ENCODE data around the gene SRMS.

The SRMS gene

DNA sequence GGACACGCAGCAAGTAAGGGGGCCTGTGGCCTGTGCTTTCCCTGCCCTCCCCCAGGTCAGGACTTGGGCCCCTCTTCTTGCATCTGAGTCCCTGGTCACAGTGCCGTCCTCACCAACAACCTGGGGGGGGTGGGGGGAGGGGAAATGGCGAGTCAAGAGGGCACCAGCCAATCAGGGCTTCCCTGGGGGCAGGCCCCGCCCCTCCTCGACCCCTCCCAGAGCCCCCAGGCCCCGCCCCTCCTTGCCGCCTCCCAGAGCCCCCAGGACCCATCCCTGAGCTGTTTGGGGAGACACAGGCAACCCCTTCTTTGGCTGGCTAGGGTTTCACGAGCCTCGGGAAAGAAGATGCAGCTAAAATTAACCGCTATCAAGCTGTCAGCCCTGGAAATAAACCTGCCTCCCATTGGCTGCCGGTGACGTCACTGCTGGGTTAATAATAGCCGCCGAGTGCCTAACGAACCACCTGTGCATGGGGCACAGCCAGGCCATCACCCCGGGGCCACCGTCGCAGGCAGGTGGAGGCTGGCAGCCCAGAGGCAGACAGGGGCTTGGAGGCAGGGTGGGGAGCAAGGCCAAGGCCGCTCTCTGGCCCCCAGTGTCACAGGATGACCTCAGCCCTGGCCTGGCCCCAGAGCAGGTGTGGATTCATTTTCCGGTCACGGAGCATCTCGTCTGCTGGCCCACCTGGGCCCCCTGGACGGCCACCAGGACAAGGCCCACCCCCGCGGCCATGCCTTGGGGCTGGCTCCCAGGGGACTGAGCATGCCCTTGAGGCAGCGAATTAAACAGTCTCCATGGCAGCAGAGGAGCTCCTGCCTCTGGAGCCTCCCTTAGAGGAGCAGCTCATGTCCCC, 45.5 kb downstream of the SRMS start:
- DNase-seq (ENCODE audit: low read depth in 2 of 2) = no peak

DNA sequence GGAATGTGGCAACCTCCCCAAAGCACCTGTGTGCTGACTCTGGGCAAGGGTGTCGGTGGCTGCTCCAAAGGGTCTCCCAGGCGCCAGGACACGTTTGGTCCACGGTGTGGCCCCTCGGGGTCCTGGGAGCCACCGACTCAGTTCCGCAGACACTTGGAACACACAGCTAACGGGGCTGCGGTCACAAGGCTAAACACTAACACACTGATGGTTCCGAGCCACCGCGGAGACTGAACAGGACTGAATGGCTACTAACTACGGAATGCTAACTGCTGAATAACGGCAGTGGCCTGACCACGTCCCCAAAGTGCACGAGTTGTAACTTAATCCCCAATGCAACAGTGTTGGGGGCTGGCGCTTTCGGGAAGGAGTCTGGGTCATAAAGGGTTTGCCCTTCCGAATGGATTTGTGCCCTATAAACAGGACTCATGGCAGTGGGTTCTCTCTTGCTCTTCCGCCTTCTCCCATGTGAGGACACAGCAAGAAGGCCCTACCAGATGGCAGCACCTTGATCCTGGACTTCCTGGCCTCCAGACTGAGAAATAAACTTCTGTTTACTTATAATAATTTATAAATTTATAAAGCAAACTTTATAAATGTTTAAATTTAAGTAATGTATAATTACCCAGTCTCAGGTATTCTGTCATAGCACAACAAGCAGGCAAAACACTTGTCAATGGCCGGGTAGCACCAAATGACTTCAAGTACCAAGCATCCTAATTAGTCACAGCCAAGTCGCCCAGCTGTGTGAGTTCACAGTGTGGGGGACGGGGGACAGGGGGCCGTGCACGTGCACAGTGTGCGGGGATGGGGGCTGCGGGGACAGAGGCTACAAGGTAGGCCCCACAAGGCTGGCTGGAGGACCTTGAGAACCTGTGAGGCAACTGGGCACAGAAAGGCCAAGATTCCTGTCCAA, 46.4 kb downstream of the SRMS start:
- DNase-seq (ENCODE audit: low read depth in 2 of 2) = no peak

DNA sequence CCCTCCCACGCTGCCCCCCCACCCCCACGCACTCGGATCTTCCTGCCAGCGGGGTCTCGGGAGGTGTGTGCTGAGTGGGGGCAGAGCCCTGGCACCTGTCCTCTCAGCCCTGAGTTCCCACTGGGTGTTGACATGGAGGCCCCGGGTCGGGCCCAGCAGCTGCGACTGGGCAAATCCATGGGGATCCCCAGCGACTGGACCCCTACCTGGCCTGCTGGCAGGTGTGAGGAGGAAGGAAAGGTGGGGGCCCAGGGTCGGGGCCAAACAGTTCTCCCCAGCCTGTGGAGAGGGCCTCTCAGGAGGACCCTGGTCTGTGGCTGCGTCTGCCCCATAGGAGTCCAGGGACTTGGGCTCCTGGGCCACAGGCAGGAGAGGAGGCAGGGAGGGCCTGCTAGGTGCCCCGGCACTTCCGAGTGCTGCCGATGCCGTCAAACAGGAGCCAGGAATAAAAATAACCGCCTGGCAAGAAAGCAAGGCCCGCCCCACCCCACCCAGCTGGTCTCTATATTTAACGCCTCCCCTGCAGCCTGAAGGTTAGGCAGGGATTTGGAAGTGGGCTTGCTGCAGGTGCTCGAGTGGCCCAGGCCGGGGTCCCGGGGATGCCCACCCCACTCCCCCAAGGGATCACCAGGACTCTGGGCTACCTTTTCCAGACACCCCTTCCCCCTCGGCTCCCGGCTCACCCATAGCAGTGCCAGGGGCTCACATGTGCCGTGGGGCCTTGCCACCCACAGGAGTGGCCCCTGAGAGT, 47.2 kb downstream of the SRMS start:
- no peak for DNase-seq (ENCODE audit: low read depth in 2 of 2)

DNA sequence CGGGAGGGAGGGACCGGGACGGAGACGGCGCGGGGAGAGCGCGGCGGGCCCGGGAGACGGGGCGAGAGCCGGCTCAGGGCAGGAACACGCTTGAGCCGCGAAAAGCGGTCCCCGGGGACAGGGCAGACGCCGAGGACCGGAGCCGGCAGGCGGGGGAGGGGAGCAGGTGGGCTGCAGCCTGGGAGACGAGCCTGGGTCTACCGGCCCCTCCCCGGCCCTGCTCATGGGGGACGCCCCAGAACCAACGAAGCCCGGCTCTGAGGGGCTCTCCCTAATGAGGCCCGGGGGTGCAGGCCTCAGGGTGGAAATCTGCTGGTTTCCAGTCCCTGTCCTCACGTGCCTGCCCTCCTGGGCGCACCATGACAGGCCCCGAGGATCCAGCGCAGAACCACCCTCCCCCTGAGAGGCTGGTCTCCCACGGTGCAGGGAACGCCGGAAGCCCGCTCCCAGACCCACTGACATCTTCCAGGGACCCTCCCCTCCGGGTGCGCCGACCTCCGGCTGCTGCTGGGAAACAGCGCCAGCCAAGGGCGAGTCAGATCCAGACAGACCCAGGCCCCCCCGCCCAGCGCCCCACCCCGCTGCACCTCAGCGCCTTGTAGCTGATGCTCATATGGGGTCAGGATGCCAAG, 48.1 kb downstream of the SRMS start:
- DNase-seq (ENCODE audit: low read depth in 2 of 2) = no peak

DNA sequence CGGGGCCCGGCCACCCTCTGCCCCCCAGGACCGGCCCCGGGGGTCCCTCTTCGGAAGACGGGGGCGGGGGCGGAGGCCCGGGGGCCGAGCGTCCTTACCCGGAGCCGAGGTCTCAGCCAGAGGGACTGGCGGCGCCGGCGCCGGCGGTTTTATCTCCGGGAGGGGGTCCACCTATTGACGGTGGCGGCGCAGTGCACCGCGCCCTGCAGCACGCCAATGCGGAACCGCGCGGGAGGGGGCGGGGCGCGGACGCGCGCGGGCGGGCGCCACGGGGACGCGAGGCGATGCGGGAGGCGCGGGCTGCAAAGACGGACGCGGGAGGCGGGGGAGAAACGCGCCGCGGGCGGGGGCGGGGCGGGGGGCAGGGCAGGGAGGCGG, 48.6 kb downstream of the SRMS start, which contains the start of gene EEF1A2:
Gene EEF1A2, minus strand, starts transcription at position 124 of the 378 bp plus-strand sequence. CDS start 1,320 bp downstream, outside the sequence.
- no peak for DNase-seq (ENCODE audit: low read depth in 2 of 2)

DNA sequence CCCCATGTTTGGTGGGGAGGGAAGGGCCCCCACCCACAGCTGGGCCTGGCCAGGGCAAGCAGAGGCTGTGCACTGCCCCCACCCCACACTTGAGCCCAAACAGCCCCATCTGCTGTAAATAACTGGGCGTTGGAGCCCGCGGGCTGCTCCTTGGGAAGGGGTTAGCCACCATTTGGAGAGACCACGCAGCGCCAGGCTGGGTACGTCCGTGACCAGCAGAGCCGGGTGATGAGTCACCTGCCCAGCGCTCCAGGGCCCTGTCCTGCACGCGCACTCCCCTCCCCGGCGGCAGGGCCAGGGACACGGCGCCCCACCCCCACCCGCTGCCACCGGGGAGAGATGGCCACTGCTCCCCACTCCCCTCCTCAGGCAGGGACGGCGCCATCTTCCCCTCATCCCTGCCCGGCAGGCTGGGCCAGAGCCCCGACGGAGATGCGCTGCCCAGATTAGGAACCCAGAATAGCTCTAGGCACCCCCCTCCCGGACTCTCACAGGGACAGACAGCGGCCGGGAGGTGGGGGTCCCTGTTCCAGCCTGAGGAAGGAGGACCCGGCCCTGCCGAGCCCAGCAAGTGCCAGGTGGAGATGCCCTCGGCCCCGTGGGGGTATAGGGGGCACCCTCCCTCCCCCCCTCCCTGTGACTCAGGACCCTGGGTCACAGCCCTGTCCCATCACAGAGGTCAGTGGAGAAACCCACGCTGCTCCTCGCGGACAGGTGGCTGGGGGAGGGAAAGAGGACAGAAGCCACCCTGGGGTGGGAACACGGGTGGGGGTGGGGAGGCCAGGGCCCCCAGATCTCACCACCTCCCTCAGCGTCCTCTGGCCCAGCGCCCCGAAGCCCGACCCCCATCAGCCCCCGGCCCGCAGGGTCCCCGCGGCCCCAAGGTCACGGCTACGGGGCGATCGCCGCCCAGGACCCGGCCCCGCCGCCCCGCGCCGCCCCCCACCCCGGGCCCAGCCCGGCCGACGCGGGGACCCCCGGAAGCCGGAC, 49.3 kb downstream of the SRMS start:
- DNase-seq (ENCODE audit: low read depth in 2 of 2) = no peak

DNA sequence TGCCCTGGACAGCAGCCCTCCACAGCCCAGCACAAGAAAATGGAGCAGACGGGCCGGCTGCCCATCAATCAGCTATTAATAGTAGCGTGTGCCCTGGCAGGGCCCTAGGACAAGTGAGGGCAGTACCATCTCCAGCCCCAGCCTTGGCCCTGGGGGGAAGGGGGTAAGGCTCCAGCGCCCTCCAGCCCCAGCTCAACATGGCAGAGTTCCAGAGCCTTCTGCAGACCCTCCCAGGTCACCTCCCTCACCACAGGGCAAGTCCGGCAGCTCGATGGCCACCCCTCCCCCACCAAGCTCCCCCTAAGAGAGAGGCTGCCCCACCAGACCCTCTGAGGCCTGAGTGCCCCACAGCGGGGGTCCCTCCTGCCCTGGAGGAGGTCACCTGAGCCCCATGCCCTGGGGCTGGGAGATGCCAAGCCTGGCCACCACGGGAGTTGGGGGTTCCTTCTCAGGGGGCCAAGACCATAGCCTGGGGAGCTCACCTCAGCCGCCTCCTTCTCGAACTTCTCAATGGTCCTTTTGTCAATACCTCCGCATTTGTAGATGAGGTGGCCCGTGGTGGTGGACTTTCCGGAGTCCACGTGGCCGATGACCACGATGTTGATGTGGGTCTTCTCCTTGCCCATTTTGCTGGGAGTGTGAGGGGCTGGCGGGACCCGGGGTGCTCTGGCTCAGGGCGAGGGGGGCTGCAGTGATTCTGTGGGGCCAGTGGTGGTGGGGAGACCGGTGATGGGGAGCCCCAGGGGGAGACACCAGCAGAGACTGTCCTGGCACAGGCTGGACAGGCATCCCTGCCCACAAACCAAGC, 50.2 kb downstream of the SRMS start:
- DNase-seq (ENCODE audit: low read depth in 2 of 2) = no peak

DNA sequence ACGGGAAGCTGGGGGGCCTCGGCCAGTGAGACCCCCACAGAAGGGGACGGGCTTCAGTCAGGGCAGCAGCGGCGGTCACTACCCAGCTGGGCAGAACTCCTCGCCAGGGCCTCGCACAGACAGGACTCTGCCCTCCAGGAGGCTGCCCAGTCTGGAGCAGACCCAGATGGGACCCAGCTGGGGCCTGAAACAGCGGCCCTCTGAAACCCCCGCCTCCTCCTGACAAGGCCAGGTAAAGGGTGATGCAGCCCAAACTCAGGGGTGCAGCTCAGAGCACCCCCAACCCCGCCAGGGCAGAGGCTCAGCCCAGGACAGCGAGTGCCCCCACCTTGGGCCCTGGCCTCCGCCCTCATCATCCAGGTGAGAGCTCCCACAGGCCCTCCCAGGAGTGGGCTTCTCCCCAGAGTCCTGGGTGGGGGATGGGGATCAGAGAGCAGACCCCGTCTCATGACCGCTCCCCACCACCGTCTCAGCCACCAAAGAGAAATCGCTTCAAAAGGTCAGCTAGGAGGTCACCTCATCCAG, 50.9 kb downstream of the SRMS start:
- no peak for DNase-seq (ENCODE audit: low read depth in 2 of 2)

DNA sequence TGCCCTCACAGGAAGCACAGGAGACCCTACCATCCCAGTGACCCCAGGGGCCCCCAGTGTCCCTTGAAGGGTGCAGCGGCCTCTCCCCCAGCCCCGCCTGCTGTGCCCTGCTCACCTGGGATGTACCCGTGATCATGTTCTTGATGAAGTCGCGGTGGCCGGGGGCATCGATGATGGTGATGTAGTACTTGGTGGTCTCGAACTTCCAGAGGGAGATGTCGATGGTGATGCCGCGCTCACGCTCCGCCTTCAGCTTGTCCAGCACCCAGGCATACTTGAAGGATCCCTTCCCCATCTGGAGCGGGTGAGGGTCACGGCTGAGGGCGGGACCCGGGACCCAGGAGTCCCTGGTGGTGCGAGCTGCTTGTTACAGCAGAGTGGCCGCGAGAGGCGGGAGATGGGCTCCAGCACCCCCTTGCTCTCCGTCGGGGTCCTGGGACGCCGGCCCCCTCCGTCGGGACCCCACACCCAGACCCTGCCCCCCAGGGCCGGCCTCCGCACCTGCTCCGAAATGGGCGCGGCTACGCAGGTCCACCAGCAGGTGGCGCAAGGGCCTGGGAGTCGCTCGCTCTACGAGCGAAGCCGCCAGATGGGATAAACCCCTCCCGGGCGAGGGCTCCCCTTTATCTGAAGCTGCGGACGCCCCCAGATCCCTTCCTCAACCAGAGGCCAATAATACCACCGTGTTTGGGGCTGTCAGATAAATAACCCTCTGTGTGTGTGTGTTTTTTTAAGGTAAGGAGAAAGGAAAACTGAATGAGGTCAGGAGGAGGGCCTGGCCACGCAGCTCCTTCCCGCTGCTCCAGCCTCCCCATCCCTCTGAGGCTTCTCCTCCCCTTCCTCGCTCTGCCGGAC, 51.6 kb downstream of the SRMS start:
- DNase-seq (ENCODE audit: low read depth in 2 of 2) = peak; percentile 67 to 74

DNA sequence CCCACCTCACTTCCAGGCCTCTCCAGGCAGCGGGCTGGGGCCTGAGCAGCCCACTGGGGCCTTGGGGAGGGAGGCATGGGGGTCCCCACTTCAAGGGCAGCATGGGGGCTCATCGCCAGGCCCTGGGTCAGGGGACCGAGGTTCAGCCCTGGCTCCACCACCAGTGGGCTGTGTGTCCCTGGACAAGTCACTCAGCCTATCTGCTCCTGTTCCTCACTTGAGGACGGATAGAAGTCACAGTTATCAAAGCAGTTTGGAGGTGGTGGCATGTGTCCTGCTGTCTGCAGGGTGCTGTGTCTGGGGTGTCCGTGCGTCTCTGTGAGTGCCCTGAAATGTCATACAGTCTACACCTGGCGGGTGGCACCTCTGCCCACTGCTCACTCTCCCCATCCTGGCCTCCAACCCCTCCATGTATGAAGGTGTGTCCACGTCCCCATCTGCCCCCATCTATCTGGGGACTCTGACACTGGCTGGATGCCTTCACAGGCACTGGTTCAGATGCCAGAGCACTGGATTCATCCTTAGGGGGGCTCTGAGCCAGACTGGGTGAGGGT, 52.3 kb downstream of the SRMS start:
- no peak for DNase-seq (ENCODE audit: low read depth in 2 of 2)

DNA sequence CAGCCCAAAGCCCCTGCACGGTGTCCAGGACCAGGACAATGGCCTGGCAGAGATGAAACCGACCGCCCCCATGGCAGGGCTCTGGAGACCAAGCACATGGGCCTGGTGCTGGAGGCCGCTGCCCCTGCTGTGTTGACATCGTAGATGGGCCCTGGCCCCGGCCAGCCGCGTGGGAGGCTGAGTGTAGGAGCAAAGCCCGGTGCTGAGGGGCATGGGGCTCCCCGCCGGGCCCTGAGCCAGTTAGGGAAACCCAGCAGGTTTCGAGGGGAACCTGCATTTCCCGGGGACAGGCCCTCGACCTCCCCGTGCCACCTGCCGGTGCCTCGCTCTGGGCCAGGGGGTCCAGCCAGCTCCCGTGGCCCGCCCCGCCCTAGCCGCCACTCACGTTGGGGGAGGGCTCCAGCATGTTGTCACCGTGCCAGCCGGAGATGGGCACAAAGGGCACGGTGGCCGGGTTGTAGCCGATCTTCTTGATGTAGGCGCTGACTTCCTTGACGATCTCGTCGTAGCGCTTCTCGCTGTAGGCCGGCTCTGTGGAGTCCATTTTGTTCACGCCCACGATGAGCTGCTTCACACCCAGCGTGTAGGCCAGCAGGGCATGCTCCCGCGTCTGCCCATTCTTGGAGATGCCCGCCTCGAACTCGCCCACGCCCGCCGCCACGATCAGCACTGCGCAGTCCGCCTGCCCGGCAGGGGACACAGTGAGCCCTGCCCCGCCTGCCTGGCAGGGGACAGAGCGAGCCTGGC, 53.0 kb downstream of the SRMS start:
- DNase-seq (ENCODE audit: low read depth in 2 of 2) = no peak

DNA sequence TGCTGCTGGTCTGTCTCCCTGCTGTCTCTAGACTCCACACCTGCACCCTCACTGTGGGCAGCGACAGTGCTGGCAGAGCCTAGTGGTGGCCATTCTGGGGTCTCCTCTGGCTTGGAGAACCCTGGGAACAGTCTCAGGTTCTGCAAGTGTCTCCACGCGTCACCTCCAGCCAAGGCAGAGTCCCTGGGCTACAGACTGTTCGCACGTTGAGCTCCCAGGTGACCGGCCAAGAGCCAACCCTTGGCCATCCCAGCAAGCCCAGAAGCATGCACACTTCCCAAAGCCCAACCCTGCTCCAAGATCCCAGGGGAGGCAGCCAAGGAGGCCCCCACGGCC, 53.5 kb downstream of the SRMS start:
- DNase-seq (ENCODE audit: low read depth in 2 of 2) = no peak

DNA sequence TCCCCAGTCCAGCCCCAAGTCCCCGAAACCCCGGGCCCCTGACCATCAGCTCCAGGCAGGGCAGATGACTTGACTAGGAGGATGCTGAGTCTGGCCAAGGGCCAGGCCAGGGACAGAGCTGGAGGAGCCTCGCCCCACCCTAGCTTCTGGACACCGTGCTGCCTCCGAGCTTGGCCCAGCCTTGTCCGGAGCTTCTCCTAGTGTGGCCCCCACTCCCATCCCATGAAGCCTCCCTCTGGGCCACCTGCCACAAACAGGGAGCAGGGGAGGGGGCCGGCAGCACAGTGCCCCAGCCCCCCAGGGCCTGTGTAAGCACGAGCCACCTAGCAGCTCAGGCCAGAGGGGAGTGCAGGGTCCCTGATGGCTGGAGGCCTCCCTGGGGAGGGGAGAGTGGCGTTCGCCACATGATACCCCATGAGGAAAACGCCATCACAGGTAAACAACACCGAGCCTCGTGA, 54.0 kb downstream of the SRMS start:
- no peak for DNase-seq (ENCODE audit: low read depth in 2 of 2)

DNA sequence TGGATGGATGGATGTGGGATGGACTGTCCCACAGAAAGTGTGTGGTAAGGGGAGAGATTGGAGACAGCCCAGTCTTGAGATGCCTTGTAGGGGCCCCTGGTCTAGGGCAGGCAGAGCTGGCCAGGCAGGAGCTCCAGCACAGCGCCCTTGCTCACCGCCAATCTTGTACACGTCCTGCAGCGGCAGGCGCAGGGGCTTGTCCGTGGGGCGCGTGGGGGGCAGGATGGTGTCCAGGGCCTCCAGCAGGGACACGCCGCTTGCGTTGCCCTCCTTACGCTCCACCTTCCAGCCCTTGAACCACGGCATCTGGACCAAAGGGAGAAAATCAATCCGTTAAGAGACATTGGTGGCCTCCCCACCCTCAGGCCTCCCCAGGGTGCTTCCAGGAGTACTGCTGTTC, 54.6 kb downstream of the SRMS start:
- no peak for DNase-seq (ENCODE audit: low read depth in 2 of 2)

DNA sequence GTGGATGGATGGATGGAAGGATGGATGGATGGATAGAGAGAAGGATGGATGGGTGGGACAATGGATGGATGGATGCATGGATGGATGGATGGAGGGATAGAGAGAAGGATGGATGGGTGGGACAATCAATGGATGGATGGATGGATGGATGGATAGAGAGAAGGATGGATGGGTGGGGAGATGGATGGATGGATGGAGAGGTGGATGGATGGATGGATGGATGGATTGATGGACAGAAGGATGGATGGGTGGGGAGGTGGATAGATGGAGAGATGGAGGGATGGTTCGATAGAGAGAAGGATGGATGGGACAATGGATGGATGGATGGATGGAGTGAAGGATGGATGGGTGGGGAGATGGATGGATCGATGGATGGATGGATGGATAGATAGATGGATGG, 55.0 kb downstream of the SRMS start:
- no peak for DNase-seq (ENCODE audit: low read depth in 2 of 2)

DNA sequence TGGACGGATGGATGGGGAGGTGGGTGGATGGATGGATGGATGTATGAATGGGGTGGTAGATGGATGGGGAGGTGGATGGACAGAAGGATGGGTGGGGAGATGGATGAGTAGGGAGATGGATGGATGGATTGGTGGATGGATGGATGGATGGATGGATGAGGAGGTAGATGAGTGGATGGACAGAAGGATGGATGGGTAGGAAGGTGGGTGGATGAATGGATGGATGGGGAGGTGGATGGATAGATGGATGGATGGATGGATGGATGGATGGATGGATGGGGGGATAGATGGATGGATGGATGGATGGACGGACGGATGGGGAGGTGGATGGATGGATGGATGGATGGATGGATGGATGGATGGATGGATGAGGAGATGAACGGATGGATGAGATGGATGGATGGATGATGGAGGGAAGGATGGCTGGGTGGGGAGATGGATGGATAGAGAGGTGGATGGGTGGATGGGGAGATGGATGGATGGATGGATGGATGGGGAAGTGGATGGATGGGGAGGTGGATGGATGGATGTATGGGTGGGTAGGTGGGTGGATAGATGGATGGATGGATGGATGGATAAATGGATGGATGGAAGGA, 55.8 kb downstream of the SRMS start:
- DNase-seq (ENCODE audit: low read depth in 2 of 2) = no peak

DNA sequence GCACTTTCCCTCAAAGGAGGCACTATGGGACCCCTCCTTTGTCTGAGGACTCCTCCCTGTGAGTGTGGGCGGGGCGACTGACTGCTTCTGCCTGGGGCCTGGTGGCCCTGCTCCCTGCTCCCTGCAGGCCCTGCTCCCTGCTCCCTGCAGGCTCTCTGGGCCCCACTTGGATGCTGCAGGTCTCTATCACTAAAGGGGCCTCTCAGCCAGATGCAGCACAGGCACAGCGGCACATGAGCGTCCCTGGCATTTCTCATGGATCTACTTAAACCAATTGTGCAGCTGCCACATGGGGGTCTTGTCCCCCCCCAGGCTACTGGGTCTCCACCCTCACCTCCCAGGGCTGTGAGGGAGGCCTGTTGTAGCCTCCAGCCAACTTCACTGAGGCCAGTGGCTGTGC, 56.5 kb downstream of the SRMS start:
- no peak for DNase-seq (ENCODE audit: low read depth in 2 of 2)

All from stimulated activated CD4-positive, alpha-beta T cell treated with anti-CD3 and anti-CD28 coated beads, Interleukin-4, amount 100 ng/mL, for 48 hours (primary cell).